HFF-Myc (cell line): ENCODE data around the gene MIA3.
A peak's percentile ranks its signal among the peaks of the same experiment; 100 is the strongest.

Source experiments
- DNase-seq: peaks from one replicate; pipeline ENCODE4 v3.0.0-alpha.2; 2011; ENCODE audit warnings: low read depth; ENCODE audit errors: extremely low read depth
- H3K4me3 ChIP-seq: replicated peaks from 2 replicates; pipeline ENCODE4 v1.5.1; 2011; ENCODE audit warnings: low read depth, mild to moderate bottlenecking, control low read depth, low read length
- CTCF ChIP-seq: IDR thresholded peaks from 2 replicates; pipeline ENCODE4 v1.5.1; 2012; ENCODE audit warnings: mild to moderate bottlenecking, low read depth, low read length, control low read depth; ENCODE audit errors: missing control alignments

MIA3 gene

GRCh38 chr1:222618001-222618879 lies at the start of gene MIA3:
Gene MIA3, plus strand, starts transcription at chr1:222618097. Its CDS starts 14 bp downstream, at chr1:222618111.
- TF ChIP-seq CTCF, result no peak
- DNase-seq, result peak; percentile 14
- H3K4me3 ChIP-seq, result peak within 1 kb of the TSS; percentile 69

- DNase-seq, result no peak
- H3K4me3 ChIP-seq, result no peak overlapping the region
- TF ChIP-seq CTCF, result no peak
These were observed 47.1 kb upstream of the MIA3 start for GRCh38 chr1:222570837-222571236.

- H3K4me3 ChIP-seq, result no peak overlapping the region
- TF ChIP-seq CTCF, result no peak
These were observed 38.6 kb upstream of the MIA3 start for GRCh38 chr1:222579316-222579715.

GRCh38 chr1:222582099-222582774 lies 35.7 kb upstream of the MIA3 start:
- DNase-seq, result no peak
- no peak for TF ChIP-seq CTCF

More at GRCh38 chr1:222579316-222579715, 38.6 kb upstream of the MIA3 start:
- DNase-seq, result no peak

GRCh38 chr1:222583079-222583478 lies 34.8 kb upstream of the MIA3 start:
- no peak for TF ChIP-seq CTCF
- no peak for DNase-seq
- H3K4me3 ChIP-seq, result no peak overlapping the region

More at GRCh38 chr1:222582099-222582774, 35.7 kb upstream of the MIA3 start:
- H3K4me3 ChIP-seq, result no peak overlapping the region

GRCh38 chr1:222586842-222587241 lies 31.1 kb upstream of the MIA3 start:
- DNase-seq, result no peak
- H3K4me3 ChIP-seq, result no peak overlapping the region
- TF ChIP-seq CTCF, result no peak
